Posterior vena cava (tissue), 2 donors: Measurements from ENCODE around the gene SCN7A. TPM values are rescaled to one million over a fixed set of nuclear protein-coding genes. Genes with fewer than 3 reads are reported as not detected.

Experiments used
- DNase-seq: peaks from one replicate; pipeline ENCODE4 v3.0.0-alpha.2; 2020; ENCODE audit warnings: low spot score
- intact Hi-C, 2 donors: fragments of 100-400 bp; cut with DNase I; formaldehyde crosslinking; loops; one replicate each; pipeline versions ENCODE4 v1.14.1 to v1.14.2; 2022 to 2023
- long read RNA-seq, 2 donors: library from polyadenylated mRNA; unstranded; transcript quantifications; one replicate each; pipeline ENCODE4 v2.0.0, GENCODE V29; 2020 to 2021
- total RNA-seq, 2 donors: library from RNA; stranded (reverse); fragmentation: NEBNext Ultra II Directional; extraction: Animal tissue kit (Norgen Biotek cat#: 25700); gene quantifications; one replicate each; pipeline ENCODE4 v1.2.1, GENCODE V29; 2021
- donor health status: DM: yes; HTN: yes; CAD: no.
- donor health status: DM: yes; HTN: yes; CAD: no.

The SCN7A gene
- total RNA-seq = 1 to 10 TPM; 3.2 to 3.8 TPM
- long read RNA-seq, donor 1, partial matches to known transcripts = 1 of 1 reads
- long read RNA-seq, donor 1, other reads (novel, unspliced or antisense) = 0 of 1 reads
- long read RNA-seq, donor 2, partial matches to known transcripts = 1 of 1 reads
- long read RNA-seq, donor 2, other reads (novel, unspliced or antisense) = 0 of 1 reads

- intact Hi-C loops = no loop called here
- peak; percentile 76 for DNase-seq
These were observed at the start of gene SCN7A for GRCh38 chr2:166494140-166494624. SCN7A (minus strand) TSS chr2:166494249; CDS start chr2:166477696, 16,553 bp downstream.

GRCh38 chr2:166539340-166540162, 45.5 kb upstream of the SCN7A start:
- no peak for DNase-seq
- intact Hi-C loops = loop anchor here in 1 of 2 donors (5.0 kb wide), 1 partner anchor 83 kb away; no protein-coding TSS in a partner anchor

GRCh38 chr2:166536111-166536510, 42.1 kb upstream of the SCN7A start:
- intact Hi-C loops = no loop called here
- DNase-seq = no peak

- no peak for DNase-seq
These were observed 27.1 kb upstream of the SCN7A start for GRCh38 chr2:166521155-166521554.

GRCh38 chr2:166520604-166521003, 26.6 kb upstream of the SCN7A start:
- intact Hi-C loops = no loop called here
- no peak for DNase-seq

More at GRCh38 chr2:166521155-166521554, 27.1 kb upstream of the SCN7A start:
- intact Hi-C loops = no loop called here

- DNase-seq = no peak
- intact Hi-C loops = no loop called here
These were observed 25.4 kb upstream of the SCN7A start for GRCh38 chr2:166519391-166519962.

- intact Hi-C loops = no loop called here
- DNase-seq = no peak
These were observed 24.8 kb upstream of the SCN7A start for GRCh38 chr2:166518634-166519390.

- intact Hi-C loops = no loop called here
- no peak for DNase-seq
These were observed 23.5 kb upstream of the SCN7A start for GRCh38 chr2:166517533-166518061.

- intact Hi-C loops = no loop called here
- no peak for DNase-seq
These were observed 22.8 kb upstream of the SCN7A start for GRCh38 chr2:166516712-166517303.

GRCh38 chr2:166513952-166514351, 19.9 kb upstream of the SCN7A start:
- intact Hi-C loops = no loop called here
- no peak for DNase-seq

GRCh38 chr2:166499281-166499680, 5.2 kb upstream of the SCN7A start:
- DNase-seq = no peak
- intact Hi-C loops = no loop called here

- DNase-seq = no peak
- intact Hi-C loops = no loop called here
These were observed 2.6 kb downstream of the SCN7A start for GRCh38 chr2:166491461-166491860.

GRCh38 chr2:166487171-166487570, 6.9 kb downstream of the SCN7A start:
- intact Hi-C loops = no loop called here
- no peak for DNase-seq

- DNase-seq = no peak
These were observed 8.4 kb downstream of the SCN7A start for GRCh38 chr2:166485558-166486178.

GRCh38 chr2:166472332-166472731, 21.7 kb downstream of the SCN7A start:
- no peak for DNase-seq
- intact Hi-C loops = no loop called here

More at GRCh38 chr2:166485558-166486178, 8.4 kb downstream of the SCN7A start:
- intact Hi-C loops = no loop called here

GRCh38 chr2:166468124-166469024, 25.7 kb downstream of the SCN7A start:
- no peak for DNase-seq
- intact Hi-C loops = no loop called here

- DNase-seq = no peak
These were observed 29.9 kb downstream of the SCN7A start for GRCh38 chr2:166464187-166464586.

GRCh38 chr2:166463640-166464039, 30.4 kb downstream of the SCN7A start:
- no peak for DNase-seq
- intact Hi-C loops = no loop called here

More at GRCh38 chr2:166464187-166464586, 29.9 kb downstream of the SCN7A start:
- intact Hi-C loops = no loop called here
